ENCODE measurements around the gene MED31.

Gene MED31

GRCh38 chr17:6660101-6660500 is 8.7 kb upstream of the MED31 start:
- TF ChIP-seq CTCF (IDR thresholded peaks at IDR 0.05), result no peak

GRCh38 chr17:6657633-6658287 is 6.4 kb upstream of the MED31 start:
- no peak for TF ChIP-seq CTCF (IDR thresholded peaks at IDR 0.05)

- no peak for TF ChIP-seq CTCF (IDR thresholded peaks at IDR 0.05)
Observed at GRCh38 chr17:6654841-6655731, 3.7 kb upstream of the MED31 start.

- no peak for TF ChIP-seq CTCF (IDR thresholded peaks at IDR 0.05)
Observed at GRCh38 chr17:6651919-6652452, 581 bp upstream of the MED31 start.

- peak; percentile 34; the same call in 1 of the 2 replicates for TF ChIP-seq CTCF (IDR thresholded peaks at IDR 0.05)
Observed at GRCh38 chr17:6648181-6648580, 3.2 kb downstream of the MED31 start.

GRCh38 chr17:6643451-6644125 is 7.8 kb downstream of the MED31 start:
- no peak for TF ChIP-seq CTCF (IDR thresholded peaks at IDR 0.05)

GRCh38 chr17:6642592-6642991 is 8.8 kb downstream of the MED31 start:
- no peak for TF ChIP-seq CTCF (IDR thresholded peaks at IDR 0.05)

Data from LNCAP (cell line).